Epidermal melanocyte (primary cell): ENCODE data around the gene PCDH12.

Experiments used
- DNase-seq: peaks from one replicate; pipeline ENCODE4 v3.0.0; 2011; ENCODE audit warnings: low spot score; ENCODE audit not compliant: insufficient read length

Gene PCDH12

DNA sequence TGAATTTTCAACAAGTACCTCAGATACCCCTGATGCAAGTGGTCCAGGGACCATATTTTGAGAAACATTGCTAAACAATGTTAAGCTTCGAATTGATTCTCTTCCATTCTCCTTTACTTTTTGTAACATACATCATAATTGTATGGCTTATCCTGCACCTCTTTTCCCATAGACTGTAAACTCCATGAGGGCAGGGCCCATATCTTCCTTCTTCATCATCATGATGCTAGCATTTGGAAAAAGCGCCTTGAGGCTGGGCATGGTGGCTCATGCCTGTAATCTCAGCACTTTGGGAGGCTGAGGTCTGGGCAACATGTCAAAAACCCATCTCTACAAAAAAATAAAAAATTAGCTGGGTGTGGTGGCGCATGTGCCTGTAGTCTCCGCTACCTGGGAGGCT is 48.8 kb downstream of the PCDH12 start:
- no peak for DNase-seq

DNA sequence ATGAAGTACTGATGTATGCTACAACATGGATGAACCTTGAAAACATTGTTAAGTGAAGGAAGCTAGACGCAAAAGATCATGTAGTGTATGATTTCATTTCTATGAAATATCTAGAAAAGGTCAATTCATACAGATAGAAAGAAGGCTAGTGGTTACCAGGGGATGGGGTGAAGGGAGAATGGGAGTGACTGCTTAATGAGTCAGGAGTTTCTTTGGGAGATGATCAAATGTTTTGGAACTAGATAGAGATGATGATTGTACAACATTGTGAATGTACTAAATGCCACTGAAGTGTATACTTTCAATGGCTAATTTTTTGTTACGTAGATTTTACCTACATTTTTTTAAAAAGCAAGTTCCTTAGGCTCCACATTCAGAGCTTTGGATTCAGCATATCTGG is 49.2 kb downstream of the PCDH12 start:
- DNase-seq = no peak

DNA sequence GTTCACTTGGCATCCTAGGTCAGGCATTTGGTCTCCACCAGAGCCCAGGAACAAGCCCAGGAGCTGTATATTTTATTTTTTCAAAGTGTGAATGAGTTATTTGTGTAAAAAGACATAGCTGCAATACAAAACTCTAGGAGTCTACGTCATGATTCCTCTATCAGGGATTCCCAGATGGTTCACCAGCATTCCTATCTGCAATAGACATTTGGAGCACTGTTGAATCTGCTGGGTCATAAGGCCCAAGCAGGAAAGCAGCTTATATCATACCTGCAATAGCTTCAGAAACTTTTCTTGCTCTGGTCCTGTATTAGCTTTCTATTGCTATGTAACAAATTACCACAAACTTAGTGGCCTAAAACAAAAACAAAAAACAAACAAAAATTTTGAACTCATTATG is 51.0 kb downstream of the PCDH12 start:
- no peak for DNase-seq

DNA sequence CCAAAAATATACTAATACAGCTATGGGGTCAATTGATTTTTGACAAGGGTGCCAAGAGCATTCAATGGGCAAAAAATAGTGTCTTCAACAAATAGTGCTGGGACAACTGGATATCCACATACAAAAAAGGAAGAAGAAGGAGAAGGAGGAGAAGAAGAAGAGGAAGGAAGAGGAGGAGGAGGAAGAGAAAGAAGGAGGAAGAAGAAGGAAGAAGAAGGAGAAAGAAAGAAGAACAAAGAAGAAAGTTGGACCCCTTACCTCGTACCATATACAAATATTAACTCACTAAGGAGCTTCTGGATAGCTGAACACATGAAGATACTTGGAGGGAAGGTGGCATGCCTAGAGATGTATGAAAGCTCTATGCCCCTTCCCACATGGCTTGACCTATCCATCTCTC is 51.5 kb downstream of the PCDH12 start:
- no peak for DNase-seq

DNA sequence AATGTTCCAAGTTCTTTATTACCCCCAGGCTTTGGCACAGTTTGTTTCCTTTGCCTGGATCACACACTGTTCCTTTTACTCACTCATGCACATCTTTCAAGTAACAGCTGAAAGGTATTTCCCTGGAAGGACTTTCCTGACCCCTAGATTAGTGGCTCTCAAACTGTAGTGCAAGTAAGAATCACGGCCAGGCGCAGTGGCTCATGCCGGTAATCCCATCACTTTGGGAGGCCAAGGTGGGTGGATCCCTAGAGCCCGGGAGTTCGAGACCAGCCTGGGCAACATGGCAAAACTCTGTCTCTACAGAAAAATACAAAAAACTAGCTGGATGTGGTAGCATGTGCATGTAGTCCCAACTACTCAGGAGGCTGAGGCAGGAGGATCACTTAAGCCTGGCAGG is 53.5 kb downstream of the PCDH12 start:
- no peak for DNase-seq

DNA sequence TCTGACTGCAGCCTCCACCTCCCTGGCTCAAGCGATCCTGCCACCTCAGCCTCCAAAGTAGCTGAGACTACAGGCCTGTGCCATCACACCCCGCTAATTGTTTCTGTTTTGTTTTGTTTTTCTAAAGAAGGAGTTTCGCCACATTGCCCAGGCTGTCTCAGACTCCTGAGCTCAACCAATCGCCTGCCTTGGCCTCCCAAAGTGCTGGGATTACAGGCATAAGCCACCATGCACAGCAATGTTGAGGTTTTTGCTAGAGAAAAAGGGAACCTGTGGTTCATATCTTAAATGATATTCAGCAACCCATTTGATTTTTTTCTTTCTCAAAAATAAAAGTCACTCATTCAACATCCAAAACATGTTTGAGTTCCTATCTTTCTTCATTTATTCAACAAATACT is 54.7 kb downstream of the PCDH12 start:
- DNase-seq = no peak

DNA sequence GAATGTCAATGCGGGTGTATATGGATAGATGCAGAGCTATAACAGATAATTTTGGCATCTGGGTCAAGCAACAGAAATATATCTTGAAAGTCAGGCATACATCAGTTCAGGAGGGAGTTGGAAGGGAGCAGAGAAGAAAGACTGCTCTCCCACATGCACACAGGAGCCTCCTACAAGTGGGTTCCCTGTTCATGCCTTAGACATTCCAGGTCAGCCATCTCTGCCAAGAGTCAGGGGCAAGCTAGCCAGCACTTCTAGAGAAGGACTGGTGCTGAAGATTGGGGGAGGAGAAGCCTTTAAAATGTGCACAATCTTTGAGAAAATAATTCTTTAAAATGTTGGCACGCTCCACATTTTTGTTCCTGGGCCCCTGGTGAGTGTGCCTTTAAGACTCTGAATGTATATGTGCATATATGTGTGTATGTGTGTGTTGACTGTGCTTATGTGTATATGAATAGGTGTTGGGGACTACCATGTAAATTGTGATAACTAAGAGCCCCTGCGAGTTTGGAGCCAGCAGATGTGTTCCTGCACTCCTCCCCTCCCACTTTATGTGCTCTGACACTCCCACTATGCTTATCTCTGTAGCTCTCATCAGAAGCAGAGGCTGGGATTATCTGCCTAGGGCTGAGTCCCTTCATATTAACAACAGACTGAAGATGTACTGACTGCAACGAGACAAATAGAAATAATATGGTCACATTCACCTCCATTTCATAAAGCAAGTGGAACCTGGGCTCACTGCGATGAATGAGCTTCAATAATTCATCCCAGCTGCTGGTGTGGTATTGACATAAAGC is 55.8 kb downstream of the PCDH12 start:
- no peak for DNase-seq

DNA sequence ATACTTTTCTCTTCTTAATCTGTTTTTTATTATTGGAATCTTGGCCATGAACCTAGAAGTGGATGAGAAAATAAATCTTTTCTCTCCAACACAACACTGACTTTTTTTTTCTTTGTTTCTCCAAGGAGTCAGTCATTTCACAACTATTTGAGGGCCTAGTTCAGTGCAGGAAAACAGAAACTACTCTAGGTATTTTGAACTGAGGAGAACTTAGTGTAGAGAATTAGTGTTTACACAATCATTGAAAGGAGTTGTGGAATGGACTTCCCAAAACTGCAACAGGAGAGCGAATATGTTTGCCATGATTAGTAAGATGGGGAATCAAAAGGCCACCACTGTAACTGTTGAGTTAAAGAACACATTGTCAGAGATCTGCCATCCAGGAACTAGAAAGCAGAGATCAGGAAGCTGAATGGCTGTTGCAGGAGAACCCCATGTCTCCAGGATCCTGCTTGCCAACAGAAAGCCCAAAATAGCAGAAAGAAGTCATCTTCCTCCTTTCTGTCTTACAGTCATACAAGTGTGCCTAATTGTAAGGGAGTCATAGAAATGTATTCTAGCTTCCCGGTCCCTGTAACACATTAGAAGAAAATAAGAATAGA is 59.5 kb downstream of the PCDH12 start:
- DNase-seq = no peak

DNA sequence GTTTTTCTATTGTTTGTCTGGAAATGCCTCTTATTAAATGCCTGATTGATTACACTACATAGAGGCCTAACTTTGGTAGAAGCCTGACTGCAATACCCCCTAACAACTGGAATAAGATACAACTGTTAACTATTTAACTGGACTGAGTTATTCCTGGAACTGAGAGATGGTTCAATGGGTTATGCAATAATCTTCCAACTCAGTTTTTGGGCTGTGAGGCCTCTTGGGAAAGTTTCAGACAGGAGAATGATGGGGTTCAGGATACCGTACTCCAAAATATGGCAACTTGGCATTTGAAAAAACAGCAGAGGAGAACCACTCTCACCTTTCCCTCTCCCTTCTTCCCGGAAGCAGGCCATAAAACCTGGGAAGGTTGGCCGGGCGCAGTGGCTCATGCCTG is 60.6 kb downstream of the PCDH12 start:
- DNase-seq = no peak
